Activated CD8-positive, alpha-beta T cell treated with anti-CD3 and anti-CD28 coated beads for 36 hours (primary cell): ENCODE data around the gene DUSP6. TPM values are rescaled to one million over a fixed set of nuclear protein-coding genes. Genes with fewer than 3 reads are reported as not detected.

Source experiments
- ATAC-seq: fragments of 200-7000 bp; cut with Tn5 transposase; one replicate; pipeline ENCODE4 v1.10.0; 2021; ENCODE audit warnings: mild to moderate bottlenecking, moderate library complexity
- CTCF ChIA-PET: fragments of 350-600 bp; sonication (Branson Sonifier 250); formaldehyde crosslinking; loops from one replicate; lab custom pipeline; 2021; ENCODE audit warnings: antibody characterized with exemption; lab: Charles Lee
- POLR2A ChIA-PET: fragments of 350-600 bp; sonication (Branson Sonifier 250); formaldehyde crosslinking; loops from one replicate; lab custom pipeline; 2021; ENCODE audit warnings: antibody characterized with exemption; lab: Charles Lee
- DNase-seq: peaks from one replicate; pipeline ENCODE4 v3.0.0-alpha.2; 2020
- H3K27ac Mint-ChIP-seq: one replicate; pipeline ENCODE4 v1.8.0; 2021; ENCODE audit warnings: mild to moderate bottlenecking, mixed read lengths
- H3K27me3 Mint-ChIP-seq: one replicate; pipeline ENCODE4 v1.8.0; 2021; ENCODE audit warnings: mixed read lengths
- H3K36me3 Mint-ChIP-seq: one replicate; pipeline ENCODE4 v1.8.0; 2021; ENCODE audit warnings: low read depth, mixed read lengths
- H3K4me1 Mint-ChIP-seq: one replicate; pipeline ENCODE4 v1.8.0; 2021; ENCODE audit warnings: low read depth, mixed read lengths
- H3K4me3 Mint-ChIP-seq: one replicate; pipeline ENCODE4 v1.8.0; 2021; ENCODE audit warnings: mild to moderate bottlenecking, moderate library complexity, mixed read lengths
- H3K9me3 Mint-ChIP-seq: one replicate; pipeline ENCODE4 v1.8.0; 2021; ENCODE audit warnings: mixed read lengths
- CTCF ChIP-seq: fragments of 200-600 bp; IDR thresholded peaks from one replicate; pipeline ENCODE4 v1.8.0; 2022; ENCODE audit warnings: antibody characterized with exemption, mild to moderate bottlenecking
- intact Hi-C: fragments of 100-400 bp; cut with micrococcal nuclease; formaldehyde crosslinking; loops from one replicate; pipeline ENCODE4 v1.10.0; 2022
- total RNA-seq, 2 experiments: library from RNA; stranded (reverse); gene quantifications; one replicate each; pipeline ENCODE4 v1.2.3, GENCODE V29; 2021

Gene DUSP6
- total RNA-seq, 2 experiments from 2014 or later, result 15.3 to 16.6 TPM

DNA sequence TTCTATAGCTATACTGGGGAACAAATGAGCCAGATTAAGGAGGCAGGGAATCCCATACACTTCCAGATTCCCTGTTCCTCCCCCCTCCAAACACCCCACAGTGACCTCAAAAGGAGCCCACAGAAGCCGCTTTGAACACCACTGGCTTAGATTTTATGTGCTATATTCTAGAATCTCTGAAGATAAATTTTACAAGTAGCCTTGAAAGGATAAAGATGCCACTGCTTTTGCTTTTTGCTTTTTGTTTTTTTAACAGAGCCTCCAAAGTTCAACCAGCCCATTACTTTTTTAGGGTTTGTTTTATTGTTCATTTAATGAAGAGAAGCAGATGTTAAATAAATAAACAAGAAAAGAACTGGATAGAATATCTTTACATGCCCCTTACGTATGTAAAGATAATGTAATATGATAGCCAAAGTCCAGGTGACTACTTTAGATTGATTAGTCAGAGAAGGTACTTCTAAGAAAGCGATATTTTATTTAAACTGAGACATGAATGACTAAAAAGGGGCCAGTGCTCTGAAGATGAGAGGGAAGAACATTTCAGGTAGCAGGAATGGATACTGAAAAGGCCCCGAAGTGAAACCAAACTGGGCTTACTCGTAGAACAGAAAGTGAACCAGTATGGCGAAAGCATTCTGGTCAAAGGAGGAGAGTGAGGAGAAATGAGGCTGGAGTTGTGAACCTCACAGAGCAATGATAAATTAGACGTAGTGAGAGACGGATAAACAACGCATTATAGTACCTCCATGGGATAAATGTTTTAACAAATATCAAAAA, 44.6 kb downstream of the DUSP6 start:
- TF ChIP-seq CTCF, result no peak
- peaks cover 24% of the 10 kb centered on the region for H3K4me1 Mint-ChIP-seq
- intact Hi-C loops, result no loop called here
- H3K4me3 Mint-ChIP-seq, result no peak overlapping the region
- POLR2A ChIA-PET, result no interaction called here
- CTCF ChIA-PET, result no interaction called here
- H3K27me3 Mint-ChIP-seq, result no peaks in the 10 kb centered on the region
- DNase-seq, result no peak
- no peaks in the 10 kb centered on the region for H3K9me3 Mint-ChIP-seq
- no peaks in the 10 kb centered on the region for H3K36me3 Mint-ChIP-seq
- no peak for ATAC-seq
- H3K27ac Mint-ChIP-seq, result no peak overlapping the region

DNA sequence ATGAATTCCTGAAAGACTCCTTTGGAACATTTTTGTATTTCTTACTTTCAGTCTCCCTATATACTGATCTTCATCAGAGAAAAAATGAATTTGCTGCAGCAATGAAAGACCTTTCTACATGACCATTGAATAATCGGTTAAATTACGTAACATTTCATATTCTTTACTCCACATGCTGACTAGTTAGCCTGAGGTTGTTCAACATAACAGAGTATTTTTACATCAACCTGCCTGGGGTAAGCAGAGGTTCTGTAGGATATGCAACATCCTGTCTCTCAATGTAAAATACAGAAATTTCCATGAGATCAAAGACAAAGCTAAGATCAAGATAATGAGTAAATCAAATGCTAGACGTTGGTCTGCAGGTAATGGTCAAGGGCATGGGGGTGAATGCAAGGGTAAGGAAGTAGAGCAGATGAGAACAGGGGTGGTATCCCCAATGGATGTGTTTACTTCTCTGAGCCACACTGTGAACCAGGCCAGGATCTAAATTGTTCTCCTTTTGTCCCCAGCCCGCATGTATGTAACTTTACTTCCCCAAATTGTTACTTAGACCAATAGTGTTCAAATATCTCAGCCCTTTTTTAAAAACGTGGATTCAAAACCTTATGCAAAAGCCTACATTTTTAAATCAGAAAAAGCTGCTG, 45.4 kb downstream of the DUSP6 start:
- no peak for TF ChIP-seq CTCF
- ChIA-PET POLR2A (no interaction called here), CTCF (interaction anchor here (1.2 kb wide), 1 partner anchor 8 kb away, joined by 3 read pairs; no protein-coding TSS in a partner anchor)
- H3K9me3 Mint-ChIP-seq, result no peaks in the 10 kb centered on the region
- peaks cover 24% of the 10 kb centered on the region for H3K4me1 Mint-ChIP-seq
- no peak overlapping the region for H3K4me3 Mint-ChIP-seq
- no peak for DNase-seq
- H3K27ac Mint-ChIP-seq, result no peak overlapping the region
- intact Hi-C loops, result no loop called here
- no peak for ATAC-seq
- H3K36me3 Mint-ChIP-seq, result no peaks in the 10 kb centered on the region
- H3K27me3 Mint-ChIP-seq, result no peaks in the 10 kb centered on the region

- no peak for ATAC-seq
- Mint-ChIP-seq H3K27me3 (peaks cover 2% of the 10 kb centered on the region), H3K36me3 (no peaks in the 10 kb centered on the region), H3K27ac (no peak overlapping the region), H3K4me1 (peaks cover 24% of the 10 kb centered on the region), H3K4me3 (no peak overlapping the region), H3K9me3 (no peaks in the 10 kb centered on the region)
- CTCF ChIA-PET, result no interaction called here
- intact Hi-C loops, result no loop called here
- no peak for DNase-seq
- no peak for TF ChIP-seq CTCF
- POLR2A ChIA-PET, result no interaction called here
Observed at GRCh38 chr12:89305373-89305772, 46.9 kb downstream of the DUSP6 start.

- intact Hi-C loops, result no loop called here
- Mint-ChIP-seq H3K4me3 (no peak overlapping the region), H3K36me3 (no peaks in the 10 kb centered on the region), H3K4me1 (no peaks in the 10 kb centered on the region), H3K9me3 (no peaks in the 10 kb centered on the region), H3K27ac (no peak overlapping the region), H3K27me3 (peaks cover 9% of the 10 kb centered on the region)
- CTCF ChIA-PET, result interaction anchor here (1.4 kb wide), 1 partner anchor 14 kb away, joined by 3 read pairs; no protein-coding TSS in a partner anchor
- no peak for TF ChIP-seq CTCF
- POLR2A ChIA-PET, result no interaction called here
- no peak for DNase-seq
- ATAC-seq, result no peak
Observed at GRCh38 chr12:89299931-89300330, 52.4 kb downstream of the DUSP6 start.

- no peak for TF ChIP-seq CTCF
- ChIA-PET POLR2A (interaction anchor here (0.8 kb wide), 1 partner anchor 22 kb away, joined by 3 read pairs; no protein-coding TSS in a partner anchor), CTCF (interaction anchor here (1.4 kb wide), 1 partner anchor 13 kb away, joined by 3 read pairs; no protein-coding TSS in a partner anchor)
- Mint-ChIP-seq H3K9me3 (no peaks in the 10 kb centered on the region), H3K27me3 (peaks cover 9% of the 10 kb centered on the region), H3K4me3 (no peak overlapping the region), H3K36me3 (no peaks in the 10 kb centered on the region), H3K27ac (no peak overlapping the region), H3K4me1 (no peaks in the 10 kb centered on the region)
- intact Hi-C loops, result no loop called here
- ATAC-seq, result no peak
- DNase-seq, result no peak
Observed at GRCh38 chr12:89299417-89299816, 52.9 kb downstream of the DUSP6 start.
